Fibroblast of pulmonary artery (primary cell): Measurements from ENCODE around the gene AFF1.

Experiments
- DNase-seq: peaks from one replicate; pipeline ENCODE4 v3.0.0-alpha.2; 2010; ENCODE audit warnings: low read depth
- H3K4me3 ChIP-seq: replicated peaks from 2 replicates; pipeline ENCODE4 v1.5.1; 2011; ENCODE audit warnings: low read depth, mild to moderate bottlenecking, control low read depth, low read length, moderate library complexity
- TF ChIP-seq, protein P1 (sequence below): IDR thresholded peaks from 2 replicates; pipeline ENCODE4 v1.5.1; 2011; ENCODE audit warnings: mild to moderate bottlenecking, control low read depth, low read length, inconsistent platforms; ENCODE audit errors: missing control alignments

AFF1 gene

DNA sequence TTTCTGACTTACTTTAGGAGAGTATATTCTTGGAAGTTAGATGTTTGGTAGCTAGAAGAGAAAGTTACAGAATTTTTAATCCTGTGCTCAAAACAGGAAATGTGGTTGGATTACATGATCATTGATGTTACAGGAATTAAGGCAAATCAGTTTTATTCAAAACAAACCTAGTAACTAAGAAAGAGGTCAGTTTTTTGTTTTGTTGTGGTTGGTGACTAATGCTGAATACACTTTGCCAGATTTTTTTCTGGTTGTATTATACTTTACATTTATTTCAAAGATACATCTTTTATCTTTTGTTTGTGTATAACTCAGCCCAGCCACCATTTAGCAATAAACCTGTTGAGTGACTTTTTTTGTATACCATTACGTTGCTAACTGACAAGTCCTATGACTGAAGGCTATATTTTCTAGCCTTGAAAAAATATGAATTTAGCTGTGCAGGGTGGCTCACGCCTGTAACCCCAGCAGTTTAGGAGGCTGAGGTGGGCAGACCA lies 168.9 kb downstream of the AFF1 start:
- H3K4me3 ChIP-seq, result peak overlapping the region; percentile 20
- DNase-seq, result peak; percentile 91
- TF ChIP-seq, protein P1, sequence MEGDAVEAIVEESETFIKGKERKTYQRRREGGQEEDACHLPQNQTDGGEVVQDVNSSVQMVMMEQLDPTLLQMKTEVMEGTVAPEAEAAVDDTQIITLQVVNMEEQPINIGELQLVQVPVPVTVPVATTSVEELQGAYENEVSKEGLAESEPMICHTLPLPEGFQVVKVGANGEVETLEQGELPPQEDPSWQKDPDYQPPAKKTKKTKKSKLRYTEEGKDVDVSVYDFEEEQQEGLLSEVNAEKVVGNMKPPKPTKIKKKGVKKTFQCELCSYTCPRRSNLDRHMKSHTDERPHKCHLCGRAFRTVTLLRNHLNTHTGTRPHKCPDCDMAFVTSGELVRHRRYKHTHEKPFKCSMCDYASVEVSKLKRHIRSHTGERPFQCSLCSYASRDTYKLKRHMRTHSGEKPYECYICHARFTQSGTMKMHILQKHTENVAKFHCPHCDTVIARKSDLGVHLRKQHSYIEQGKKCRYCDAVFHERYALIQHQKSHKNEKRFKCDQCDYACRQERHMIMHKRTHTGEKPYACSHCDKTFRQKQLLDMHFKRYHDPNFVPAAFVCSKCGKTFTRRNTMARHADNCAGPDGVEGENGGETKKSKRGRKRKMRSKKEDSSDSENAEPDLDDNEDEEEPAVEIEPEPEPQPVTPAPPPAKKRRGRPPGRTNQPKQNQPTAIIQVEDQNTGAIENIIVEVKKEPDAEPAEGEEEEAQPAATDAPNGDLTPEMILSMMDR, result no peak

DNA sequence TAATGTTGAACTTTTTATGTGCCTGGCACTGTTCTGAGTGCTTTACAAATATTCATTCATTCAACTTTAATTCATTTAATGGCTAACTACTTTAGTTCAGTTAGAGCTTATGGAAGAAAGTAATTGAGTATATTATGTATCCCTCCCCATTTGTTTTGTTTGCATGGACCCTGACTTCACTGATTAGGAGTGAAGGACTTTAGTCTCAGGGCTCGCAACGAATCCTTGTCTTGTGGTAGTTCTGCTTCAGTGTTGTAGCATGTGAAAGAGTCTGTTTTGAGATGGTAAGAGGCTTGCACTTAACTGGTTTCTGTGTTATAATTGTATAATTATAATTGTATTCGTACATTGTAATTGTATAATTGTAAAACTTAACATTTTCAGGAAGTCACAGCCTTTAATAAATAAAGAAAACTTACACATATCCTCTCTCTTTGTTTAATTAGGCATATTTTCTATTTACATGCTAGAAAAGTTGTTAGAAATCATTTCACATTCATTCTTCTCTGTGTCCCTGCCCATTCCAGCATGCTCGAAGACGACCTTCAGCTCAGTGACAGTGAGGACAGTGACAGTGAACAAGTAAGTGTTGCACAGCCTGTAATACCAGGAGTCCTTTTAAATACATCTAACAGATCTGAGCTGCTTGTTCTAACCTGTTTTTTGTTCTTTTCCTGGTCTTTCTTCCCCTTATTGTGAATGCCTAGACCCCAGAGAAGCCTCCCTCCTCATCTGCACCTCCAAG lies 170.5 kb downstream of the AFF1 start:
- TF ChIP-seq, protein P1, result no peak
- no peak overlapping the region for H3K4me3 ChIP-seq
- DNase-seq, result no peak

DNA sequence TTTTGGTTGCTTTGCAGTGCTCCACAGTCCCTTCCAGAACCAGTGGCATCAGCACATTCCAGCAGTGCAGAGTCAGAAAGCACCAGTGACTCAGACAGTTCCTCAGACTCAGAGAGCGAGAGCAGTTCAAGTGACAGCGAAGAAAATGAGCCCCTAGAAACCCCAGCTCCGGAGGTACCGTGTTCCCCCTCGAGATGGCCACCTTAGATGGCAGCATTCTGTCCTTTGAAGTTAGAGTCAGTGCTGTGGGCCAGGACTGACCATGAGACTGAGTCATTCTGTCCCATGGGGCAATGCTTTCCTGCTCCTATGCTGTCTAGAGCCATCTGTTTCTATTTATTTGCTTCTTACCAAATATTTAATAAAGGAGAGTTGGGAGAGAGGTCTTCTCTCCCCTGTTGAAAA lies 173.3 kb downstream of the AFF1 start:
- TF ChIP-seq, protein P1, result no peak
- no peak overlapping the region for H3K4me3 ChIP-seq
- DNase-seq, result peak; percentile 76

DNA sequence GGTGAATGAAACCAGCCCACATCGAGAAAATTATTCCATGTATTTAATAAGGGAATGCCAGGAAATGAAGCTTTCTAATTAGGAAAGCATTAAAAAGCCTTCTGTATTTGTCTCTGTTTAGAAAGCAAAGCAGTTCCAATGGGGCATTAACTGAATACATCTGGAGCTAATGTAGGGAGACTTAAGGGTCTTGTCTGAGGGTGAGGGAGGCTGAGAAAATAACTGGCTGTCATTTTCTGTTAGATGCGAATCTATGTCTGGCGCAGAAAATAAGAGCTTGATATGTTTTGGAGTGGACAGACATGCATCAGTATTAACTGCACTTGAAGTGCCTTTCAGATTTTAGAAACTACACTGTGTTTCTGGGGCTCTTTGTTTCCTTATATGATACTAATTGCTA lies 174.3 kb downstream of the AFF1 start:
- no peak for DNase-seq
- TF ChIP-seq, protein P1, result no peak
- H3K4me3 ChIP-seq, result no peak overlapping the region

DNA sequence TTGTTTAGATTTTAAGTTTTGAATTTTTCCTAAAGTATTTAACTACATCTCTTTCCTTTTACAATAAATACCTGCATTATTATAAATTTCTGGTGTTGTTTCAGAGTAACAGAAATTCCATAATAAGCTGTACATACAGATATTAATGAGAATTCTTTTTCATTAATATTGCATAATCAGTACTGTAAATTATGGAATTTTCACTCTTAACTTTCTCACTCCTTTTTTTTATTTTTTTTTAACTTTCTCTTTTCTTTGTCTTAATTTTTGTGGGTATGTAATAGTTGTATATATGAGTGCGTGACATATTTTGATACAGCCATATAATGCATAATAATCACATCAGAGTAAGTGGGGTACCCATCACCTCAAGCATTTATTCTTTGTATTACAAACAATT lies 175.1 kb downstream of the AFF1 start:
- DNase-seq, result no peak
- TF ChIP-seq, protein P1, result no peak
- H3K4me3 ChIP-seq, result no peak overlapping the region

DNA sequence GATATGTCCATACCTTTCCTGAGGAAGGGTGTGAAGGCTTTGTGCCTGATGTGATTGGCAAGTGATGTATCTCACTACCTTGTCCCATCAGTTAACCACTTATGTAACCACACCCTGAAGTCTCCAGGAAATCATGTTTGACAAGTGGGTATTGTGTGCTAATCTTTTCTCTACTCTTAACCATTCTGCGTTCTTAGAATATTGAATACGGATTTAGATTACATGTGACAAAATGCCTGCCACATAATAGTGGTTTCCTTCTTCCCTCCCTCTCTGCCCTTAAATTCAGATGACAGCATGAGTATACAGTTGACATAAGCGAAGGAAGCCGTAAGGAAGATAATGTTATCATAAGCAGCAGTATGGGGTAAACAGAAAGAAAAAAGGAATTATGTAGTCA lies 177.3 kb downstream of the AFF1 start:
- H3K4me3 ChIP-seq, result no peak overlapping the region
- DNase-seq, result no peak
- TF ChIP-seq, protein P1, result no peak
